ENCODE data around the gene OR13A1. TPM values are rescaled to one million over a fixed set of nuclear protein-coding genes. Genes with fewer than 3 reads are reported as not detected.

Gene OR13A1
- total RNA-seq, 2 donors from 2014 or later = not detected

- ATAC-seq (no peak), DNase-seq (no peak)
- Histone ChIP-seq H3K27ac (no peak overlapping the region), H3K4me3 (no peak overlapping the region), H3K4me1 (no peaks in the 10 kb centered on the region), H3K36me3 (replicated peaks in 1 of 2; ENCODE audit: insufficient read depth in 1 of 2, low read depth in 2 of 2) (no peaks in the 10 kb centered on the region), H3K27me3 (no peaks in the 10 kb centered on the region), H3K9me3 (no peaks in the 10 kb centered on the region)
- TF ChIP-seq, protein P1, sequence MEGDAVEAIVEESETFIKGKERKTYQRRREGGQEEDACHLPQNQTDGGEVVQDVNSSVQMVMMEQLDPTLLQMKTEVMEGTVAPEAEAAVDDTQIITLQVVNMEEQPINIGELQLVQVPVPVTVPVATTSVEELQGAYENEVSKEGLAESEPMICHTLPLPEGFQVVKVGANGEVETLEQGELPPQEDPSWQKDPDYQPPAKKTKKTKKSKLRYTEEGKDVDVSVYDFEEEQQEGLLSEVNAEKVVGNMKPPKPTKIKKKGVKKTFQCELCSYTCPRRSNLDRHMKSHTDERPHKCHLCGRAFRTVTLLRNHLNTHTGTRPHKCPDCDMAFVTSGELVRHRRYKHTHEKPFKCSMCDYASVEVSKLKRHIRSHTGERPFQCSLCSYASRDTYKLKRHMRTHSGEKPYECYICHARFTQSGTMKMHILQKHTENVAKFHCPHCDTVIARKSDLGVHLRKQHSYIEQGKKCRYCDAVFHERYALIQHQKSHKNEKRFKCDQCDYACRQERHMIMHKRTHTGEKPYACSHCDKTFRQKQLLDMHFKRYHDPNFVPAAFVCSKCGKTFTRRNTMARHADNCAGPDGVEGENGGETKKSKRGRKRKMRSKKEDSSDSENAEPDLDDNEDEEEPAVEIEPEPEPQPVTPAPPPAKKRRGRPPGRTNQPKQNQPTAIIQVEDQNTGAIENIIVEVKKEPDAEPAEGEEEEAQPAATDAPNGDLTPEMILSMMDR (IDR thresholded peaks at IDR 0.05) = no peak
- TF ChIP-seq POLR2A (IDR thresholded peaks at IDR 0.05) = no peak
- WGBS, 2 donors = 57 to 76% methylated on average over 1 of the region's 1 CpG
- intact Hi-C loops (cut with DNase I) = no loop called here
Observed at GRCh38 chr10:45255706-45256105, 59.7 kb downstream of the OR13A1 start.

GRCh38 chr10:45254892-45255291 is 60.5 kb downstream of the OR13A1 start:
- no peak overlapping the region for H3K27ac ChIP-seq
- no peak for DNase-seq
- no peaks in the 10 kb centered on the region for H3K36me3 ChIP-seq (replicated peaks in 1 of 2; ENCODE audit: insufficient read depth in 1 of 2, low read depth in 2 of 2)
- H3K4me3 ChIP-seq = no peak overlapping the region
- no peak for ATAC-seq
- H3K4me1 ChIP-seq = no peaks in the 10 kb centered on the region
- no peaks in the 10 kb centered on the region for H3K9me3 ChIP-seq
- H3K27me3 ChIP-seq = no peaks in the 10 kb centered on the region
- TF ChIP-seq, protein P1 (IDR thresholded peaks at IDR 0.05) = no peak
- no peak for TF ChIP-seq POLR2A (IDR thresholded peaks at IDR 0.05)
- intact Hi-C loops (cut with DNase I) = no loop called here

GRCh38 chr10:45253183-45253914 is 62.1 kb downstream of the OR13A1 start:
- intact Hi-C loops (cut with DNase I) = no loop called here
- 51 to 67% methylated on average over 2 of the region's 2 CpGs for WGBS, 2 donors
- ATAC-seq (no peak), DNase-seq (no peak)
- Histone ChIP-seq H3K27me3 (no peaks in the 10 kb centered on the region), H3K9me3 (no peaks in the 10 kb centered on the region), H3K36me3 (replicated peaks in 1 of 2; ENCODE audit: insufficient read depth in 1 of 2, low read depth in 2 of 2) (no peaks in the 10 kb centered on the region), H3K4me1 (no peaks in the 10 kb centered on the region), H3K27ac (no peak overlapping the region), H3K4me3 (no peak overlapping the region)
- TF ChIP-seq POLR2A (IDR thresholded peaks at IDR 0.05) = no peak
- TF ChIP-seq, protein P1 (IDR thresholded peaks at IDR 0.05) = no peak

Other genes starting within 250 kb of the OR13A1 start
- 10 to 100 TPM; 42.5 to 63.0 TPM for gene ALOX5, start 58.6 kb upstream of the OR13A1 start, total RNA-seq